Measurements from ENCODE around the gene SLC2A9.
"Not testable (repeated sequence)": the region's sequence is repeated elsewhere in the genome, so short reads cannot be mapped to it uniquely, and the experiment has no call there.

DNA sequence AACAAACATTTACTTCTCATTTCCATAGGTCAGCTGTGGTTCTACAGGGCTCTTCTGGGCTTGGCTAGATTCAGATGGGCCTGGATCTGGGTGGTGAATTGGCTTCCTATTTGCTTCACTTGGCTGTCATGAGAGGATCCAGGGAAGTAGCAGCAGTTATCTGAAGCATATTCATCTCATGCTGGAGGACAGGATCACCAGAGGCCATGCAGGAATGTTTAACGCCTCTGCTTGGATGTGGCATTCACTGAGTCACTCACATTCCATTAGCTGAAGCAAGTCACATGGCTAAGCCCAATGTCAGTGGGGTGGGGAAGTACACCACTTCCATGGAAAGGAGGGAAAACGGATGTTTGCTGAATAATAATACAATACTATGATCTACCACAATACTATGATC is 224.7 kb downstream of the SLC2A9 start:
- TF ChIP-seq, protein P1, sequence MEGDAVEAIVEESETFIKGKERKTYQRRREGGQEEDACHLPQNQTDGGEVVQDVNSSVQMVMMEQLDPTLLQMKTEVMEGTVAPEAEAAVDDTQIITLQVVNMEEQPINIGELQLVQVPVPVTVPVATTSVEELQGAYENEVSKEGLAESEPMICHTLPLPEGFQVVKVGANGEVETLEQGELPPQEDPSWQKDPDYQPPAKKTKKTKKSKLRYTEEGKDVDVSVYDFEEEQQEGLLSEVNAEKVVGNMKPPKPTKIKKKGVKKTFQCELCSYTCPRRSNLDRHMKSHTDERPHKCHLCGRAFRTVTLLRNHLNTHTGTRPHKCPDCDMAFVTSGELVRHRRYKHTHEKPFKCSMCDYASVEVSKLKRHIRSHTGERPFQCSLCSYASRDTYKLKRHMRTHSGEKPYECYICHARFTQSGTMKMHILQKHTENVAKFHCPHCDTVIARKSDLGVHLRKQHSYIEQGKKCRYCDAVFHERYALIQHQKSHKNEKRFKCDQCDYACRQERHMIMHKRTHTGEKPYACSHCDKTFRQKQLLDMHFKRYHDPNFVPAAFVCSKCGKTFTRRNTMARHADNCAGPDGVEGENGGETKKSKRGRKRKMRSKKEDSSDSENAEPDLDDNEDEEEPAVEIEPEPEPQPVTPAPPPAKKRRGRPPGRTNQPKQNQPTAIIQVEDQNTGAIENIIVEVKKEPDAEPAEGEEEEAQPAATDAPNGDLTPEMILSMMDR (IDR thresholded peaks at IDR 0.05) = not testable (repeated sequence)
- not testable (repeated sequence) for TF ChIP-seq EP300 (IDR thresholded peaks at IDR 0.05)
